Thyroid gland (tissue), 4 donors: ENCODE measurements around the gene CBFA2T3. TPM values are rescaled to one million over a fixed set of nuclear protein-coding genes. Genes with fewer than 3 reads are reported as not detected.
"Not testable (repeated sequence)": the region's sequence is repeated elsewhere in the genome, so short reads cannot be mapped to it uniquely, and the experiment has no call there.

Experiments used
- DNase-seq, 2 donors: peaks; one replicate each; pipeline ENCODE4 v3.0.0-alpha.2; 2019
- H3K27ac ChIP-seq, 3 donors: fragments of 200-600 bp; sonication (generic); 1 replicate in 2 of 3; 2 replicates in 1 of 3; pipeline ENCODE4 v1.5.1; 2016 to 2019; ENCODE audit warnings: mild to moderate bottlenecking in 1 of 3, moderate library complexity in 1 of 3
- H3K27me3 ChIP-seq: fragments of 200-600 bp; sonication (generic); one replicate; pipeline ENCODE4 v1.5.1; 2019
- H3K36me3 ChIP-seq, 2 donors: fragments of 200-600 bp; sonication (generic); one replicate each; pipeline ENCODE4 v1.5.1; 2016 to 2019
- H3K4me1 ChIP-seq, 2 donors: fragments of 200-600 bp; sonication (generic); one replicate each; pipeline ENCODE4 v1.5.1; 2017 to 2019
- H3K4me3 ChIP-seq, 3 donors: fragments of 200-600 bp; sonication (generic); replicated peaks in 1 of 3; 1 replicate in 2 of 3; 2 replicates in 1 of 3; pipeline ENCODE4 v1.5.1; 2016; ENCODE audit warnings: mild to moderate bottlenecking in 1 of 3
- H3K9me3 ChIP-seq: fragments of 200-600 bp; sonication (generic); one replicate; pipeline ENCODE4 v1.5.1; 2017
- POLR2A ChIP-seq, 2 donors: fragments of 450-650 bp; IDR thresholded peaks; one replicate each; pipeline ENCODE4 v1.6.1; 2017; ENCODE audit warnings: antibody characterized with exemption in 2 of 2, mild to moderate bottlenecking in 2 of 2, moderate library complexity in 1 of 2
- WGBS, 2 donors: methylation state at CpG; one replicate each; pipeline ENCODE4 v1.1.5; 2017; 5-methylcytosine and 5-hydroxymethylcytosine counted together
- intact Hi-C: fragments of 100-400 bp; cut with DNase I; formaldehyde crosslinking; loops from one replicate; pipeline ENCODE4 v1.15.1; 2023
- total RNA-seq, 4 donors: library from RNA; depleted of rRNA; stranded (reverse); fragments of >200 nt; gene quantifications; one replicate each; pipeline ENCODE4 v1.2.3, GENCODE V29; 2016
- TF ChIP-seq, protein P1 (sequence below), 6 experiments: fragments of 200-600 bp in 3 of 6; fragments of 450-650 bp in 3 of 6; sonication (generic) in 3 of 6; IDR thresholded peaks; one replicate each; pipeline ENCODE4 v1.5.1; 2016 to 2019; ENCODE audit warnings: antibody characterized with exemption in 6 of 6, mild to moderate bottlenecking in 2 of 6, inconsistent platforms in 1 of 6, moderate library complexity in 1 of 6

CBFA2T3 gene
- total RNA-seq, 4 donors from 2014 or later: 1.3 to 3.8 (median 2.6) TPM

DNA sequence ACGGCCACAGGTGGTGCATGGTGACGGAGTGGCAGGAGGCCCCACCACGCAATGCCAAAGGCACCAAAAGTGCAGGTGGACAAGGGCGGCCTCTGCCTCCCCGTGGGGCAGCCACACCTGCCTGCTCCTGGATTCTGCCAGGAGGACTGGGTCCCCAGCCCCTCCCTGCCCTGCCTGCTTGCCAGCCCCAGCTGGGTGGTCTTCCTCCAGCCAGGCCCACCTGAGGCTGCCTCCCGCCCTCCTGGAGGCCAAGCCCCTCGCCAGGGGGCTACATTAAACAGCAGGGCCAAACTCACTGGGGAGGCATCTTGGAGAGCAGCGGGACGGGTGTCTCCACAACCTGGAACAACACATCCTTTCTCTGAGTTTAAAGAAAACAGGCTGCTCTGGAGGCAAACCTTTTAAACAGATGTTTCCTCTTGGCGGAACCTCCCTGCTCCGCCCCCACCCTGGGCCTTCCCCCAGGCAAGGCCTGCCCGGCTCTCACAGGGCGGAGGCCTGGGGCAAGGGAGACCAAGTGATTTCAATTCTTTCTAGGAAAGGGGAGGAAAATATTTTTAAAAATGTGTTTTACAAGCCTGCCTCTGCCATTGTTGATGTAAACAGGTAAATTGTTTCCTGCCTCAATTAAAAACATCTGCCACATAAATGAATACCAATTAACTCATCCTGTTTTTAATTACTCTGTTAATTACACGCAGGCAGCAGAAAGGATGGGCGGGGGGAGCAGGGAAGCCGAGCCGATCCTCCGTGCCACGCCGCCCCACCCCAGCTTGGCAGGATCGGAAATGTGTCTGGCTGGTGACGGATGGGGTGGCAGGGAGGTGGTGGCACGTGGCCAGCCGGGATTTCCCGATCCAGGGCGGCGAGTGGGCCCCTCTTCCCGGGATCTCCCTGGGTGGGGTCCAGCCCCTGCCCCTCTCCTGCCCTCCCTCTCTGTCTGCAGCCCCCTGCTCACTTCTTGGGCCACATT is 56.1 kb downstream of the CBFA2T3 start:
- Histone ChIP-seq H3K36me3 (no peaks in the 10 kb centered on the region), H3K9me3 (no peaks in the 10 kb centered on the region), H3K4me1 (peaks cover 0 to 23% of the 10 kb centered on the region in 2 donors), H3K4me3 (no peak overlapping the region), H3K27me3 (no peaks in the 10 kb centered on the region), H3K27ac (peak overlapping the region in 1 of 3 donors; percentile 30)
- intact Hi-C loops: no loop called here
- 50 to 69% methylated on average over 20 to 28 of the region's 28 CpGs for WGBS, 2 donors
- TF ChIP-seq, protein P1, sequence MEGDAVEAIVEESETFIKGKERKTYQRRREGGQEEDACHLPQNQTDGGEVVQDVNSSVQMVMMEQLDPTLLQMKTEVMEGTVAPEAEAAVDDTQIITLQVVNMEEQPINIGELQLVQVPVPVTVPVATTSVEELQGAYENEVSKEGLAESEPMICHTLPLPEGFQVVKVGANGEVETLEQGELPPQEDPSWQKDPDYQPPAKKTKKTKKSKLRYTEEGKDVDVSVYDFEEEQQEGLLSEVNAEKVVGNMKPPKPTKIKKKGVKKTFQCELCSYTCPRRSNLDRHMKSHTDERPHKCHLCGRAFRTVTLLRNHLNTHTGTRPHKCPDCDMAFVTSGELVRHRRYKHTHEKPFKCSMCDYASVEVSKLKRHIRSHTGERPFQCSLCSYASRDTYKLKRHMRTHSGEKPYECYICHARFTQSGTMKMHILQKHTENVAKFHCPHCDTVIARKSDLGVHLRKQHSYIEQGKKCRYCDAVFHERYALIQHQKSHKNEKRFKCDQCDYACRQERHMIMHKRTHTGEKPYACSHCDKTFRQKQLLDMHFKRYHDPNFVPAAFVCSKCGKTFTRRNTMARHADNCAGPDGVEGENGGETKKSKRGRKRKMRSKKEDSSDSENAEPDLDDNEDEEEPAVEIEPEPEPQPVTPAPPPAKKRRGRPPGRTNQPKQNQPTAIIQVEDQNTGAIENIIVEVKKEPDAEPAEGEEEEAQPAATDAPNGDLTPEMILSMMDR (IDR thresholded peaks at IDR 0.05): no peak
- no peak for TF ChIP-seq POLR2A (IDR thresholded peaks at IDR 0.05)
- DNase-seq: peak; percentile 23 to 29

DNA sequence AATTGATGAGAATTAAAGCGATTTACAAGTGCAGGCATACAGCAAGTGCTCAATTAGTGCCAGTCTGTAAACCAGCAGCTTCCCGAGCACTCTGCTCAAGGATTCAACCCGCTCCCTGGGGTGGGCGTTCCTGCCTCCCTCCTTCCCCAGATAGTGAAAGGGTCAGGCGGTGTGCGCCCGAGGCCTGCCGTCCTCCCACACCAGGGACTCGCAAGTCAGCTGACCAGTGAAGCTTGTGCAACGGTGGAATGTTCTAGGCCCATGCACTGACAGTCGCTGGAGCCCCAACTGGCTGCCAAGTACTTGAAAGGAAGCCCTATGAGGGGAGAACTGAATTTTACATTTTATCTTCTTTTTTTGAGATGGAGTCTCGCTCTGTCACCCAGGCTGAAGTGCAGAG is 57.1 kb downstream of the CBFA2T3 start:
- H3K4me3 ChIP-seq: no peak overlapping the region
- DNase-seq: no peak
- peaks cover 0 to 23% of the 10 kb centered on the region in 2 donors for H3K4me1 ChIP-seq
- H3K27me3 ChIP-seq: no peaks in the 10 kb centered on the region
- no peaks in the 10 kb centered on the region for H3K36me3 ChIP-seq
- no peaks in the 10 kb centered on the region for H3K9me3 ChIP-seq
- TF ChIP-seq, protein P1 (IDR thresholded peaks at IDR 0.05): no peak
- TF ChIP-seq POLR2A (IDR thresholded peaks at IDR 0.05): no peak
- H3K27ac ChIP-seq: no peak overlapping the region
- intact Hi-C loops: no loop called here
- 94 to 96% methylated on average over 12 of the region's 12 CpGs for WGBS, 2 donors

DNA sequence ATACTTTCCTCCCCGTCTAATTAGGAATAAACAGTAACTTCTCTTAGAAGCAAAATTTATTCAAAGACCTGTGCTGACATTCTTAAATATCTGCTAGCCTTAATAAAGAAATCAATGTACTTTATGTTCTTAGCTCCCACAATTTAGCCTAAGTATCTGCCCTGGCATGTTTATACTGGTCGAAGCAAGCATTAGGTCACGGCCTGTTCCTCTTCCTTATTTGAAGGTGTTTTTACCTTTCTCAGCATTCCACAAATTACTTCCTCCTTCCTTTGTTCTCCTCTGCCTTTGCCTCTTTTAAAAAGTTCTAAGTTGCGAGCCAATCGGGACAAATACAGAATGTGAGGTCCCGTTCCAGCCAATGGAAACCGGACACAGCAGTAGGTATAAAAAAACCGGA is 58.1 kb downstream of the CBFA2T3 start:
- intact Hi-C loops, H3K27ac ChIP-seq, H3K36me3 ChIP-seq, DNase-seq, H3K4me3 ChIP-seq, H3K9me3 ChIP-seq, H3K27me3 ChIP-seq: not testable (repeated sequence)
- peaks cover 0 to 25% of the 10 kb centered on the region in 2 donors for H3K4me1 ChIP-seq
- 94 to 95% methylated on average over 8 of the region's 8 CpGs for WGBS, 2 donors

DNA sequence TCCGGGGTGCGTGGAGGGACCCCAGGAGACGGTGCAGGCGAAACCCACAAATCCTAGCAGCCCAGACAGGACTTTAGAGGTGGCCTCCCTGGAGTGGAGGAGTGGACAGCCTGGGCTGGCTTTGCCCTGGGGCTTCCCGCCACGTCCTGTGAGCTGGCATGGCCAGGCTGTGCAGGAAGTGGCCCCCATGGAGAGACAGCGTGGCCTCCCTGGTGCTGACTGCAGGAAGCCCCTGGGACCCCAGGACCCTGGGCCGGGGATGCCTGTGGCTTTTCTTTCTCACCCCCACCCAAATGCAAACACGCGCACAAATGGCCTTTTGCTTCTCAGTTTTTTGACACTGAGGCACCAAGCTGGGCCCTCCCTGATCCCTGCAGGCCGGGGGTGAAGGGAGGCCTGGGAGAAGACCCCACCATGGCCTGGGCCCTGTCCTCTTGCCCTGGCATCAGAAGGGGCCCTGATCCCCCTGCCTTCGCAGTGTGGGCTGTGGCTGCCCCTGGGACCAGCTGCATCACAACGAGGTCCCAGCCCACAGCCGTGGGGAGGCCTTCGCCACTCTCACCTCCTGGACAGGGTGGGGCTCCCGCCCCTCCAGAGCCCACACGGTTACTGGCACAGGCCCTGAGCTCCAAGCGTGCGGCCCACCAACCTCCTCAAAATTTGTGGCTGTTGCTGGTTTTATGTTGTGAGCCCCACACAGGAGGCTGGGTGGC is 58.9 kb downstream of the CBFA2T3 start:
- DNase-seq: no peak
- Histone ChIP-seq H3K4me3 (no peak overlapping the region), H3K36me3 (no peaks in the 10 kb centered on the region), H3K4me1 (peaks cover 0 to 25% of the 10 kb centered on the region in 2 donors), H3K9me3 (no peaks in the 10 kb centered on the region), H3K27me3 (no peaks in the 10 kb centered on the region), H3K27ac (no peak overlapping the region)
- TF ChIP-seq, protein P1 (IDR thresholded peaks at IDR 0.05): no peak
- TF ChIP-seq POLR2A (IDR thresholded peaks at IDR 0.05): no peak
- WGBS, 2 donors: 83 to 85% methylated on average over 12 to 15 of the region's 19 CpGs
- intact Hi-C loops: no loop called here

DNA sequence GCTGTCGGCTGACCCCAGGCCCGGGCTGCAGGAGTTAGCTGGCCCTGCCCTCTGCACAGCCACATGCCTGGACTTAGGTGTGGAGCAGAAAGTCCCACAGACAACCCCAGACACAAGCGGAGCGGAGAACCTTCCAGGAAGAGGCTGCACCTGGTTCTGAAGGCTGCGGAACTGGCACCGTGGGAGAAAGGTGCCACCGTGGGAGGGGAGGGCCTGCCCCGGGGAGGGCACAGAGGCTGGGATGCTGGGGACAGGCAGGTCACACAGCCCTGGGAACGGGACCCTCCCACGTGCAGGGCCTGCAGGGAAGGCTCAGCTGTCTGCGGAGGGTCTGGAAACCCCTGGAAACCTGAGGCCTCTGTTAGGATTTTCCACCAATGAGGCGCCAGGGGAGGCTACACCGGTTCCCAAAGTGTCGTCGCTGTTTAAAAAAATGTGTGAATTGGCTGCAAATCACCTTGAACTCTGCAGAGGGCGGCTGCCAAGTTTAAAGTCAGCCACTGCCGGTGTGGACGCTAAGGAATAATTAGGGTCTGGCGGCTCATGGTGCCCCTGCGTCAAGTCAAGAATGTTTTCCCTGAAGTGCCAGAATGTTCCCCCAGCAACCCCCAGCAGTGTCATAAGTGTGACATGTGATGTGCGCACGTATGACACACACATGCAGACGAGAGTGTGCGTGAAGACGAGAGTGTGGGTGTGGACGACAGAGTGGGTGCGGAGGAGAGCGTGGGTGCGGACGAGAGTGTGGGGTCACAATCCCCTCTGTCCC is 59.7 kb downstream of the CBFA2T3 start:
- intact Hi-C loops: no loop called here
- no peaks in the 10 kb centered on the region for H3K27me3 ChIP-seq
- H3K4me3 ChIP-seq: no peak overlapping the region
- H3K9me3 ChIP-seq: no peaks in the 10 kb centered on the region
- WGBS, 2 donors: 70 to 77% methylated on average over 24 to 29 of the region's 30 CpGs
- DNase-seq: no peak
- TF ChIP-seq, protein P1 (IDR thresholded peaks at IDR 0.05): no peak
- TF ChIP-seq POLR2A (IDR thresholded peaks at IDR 0.05): no peak
- peaks cover 0 to 20% of the 10 kb centered on the region in 2 donors for H3K4me1 ChIP-seq
- no peaks in the 10 kb centered on the region for H3K36me3 ChIP-seq
- no peak overlapping the region for H3K27ac ChIP-seq
